Measurements from ENCODE around the gene GRIN2A.
"Not testable (repeated sequence)": the region's sequence is repeated elsewhere in the genome, so short reads cannot be mapped to it uniquely, and the experiment has no call there.

The GRIN2A gene

DNA sequence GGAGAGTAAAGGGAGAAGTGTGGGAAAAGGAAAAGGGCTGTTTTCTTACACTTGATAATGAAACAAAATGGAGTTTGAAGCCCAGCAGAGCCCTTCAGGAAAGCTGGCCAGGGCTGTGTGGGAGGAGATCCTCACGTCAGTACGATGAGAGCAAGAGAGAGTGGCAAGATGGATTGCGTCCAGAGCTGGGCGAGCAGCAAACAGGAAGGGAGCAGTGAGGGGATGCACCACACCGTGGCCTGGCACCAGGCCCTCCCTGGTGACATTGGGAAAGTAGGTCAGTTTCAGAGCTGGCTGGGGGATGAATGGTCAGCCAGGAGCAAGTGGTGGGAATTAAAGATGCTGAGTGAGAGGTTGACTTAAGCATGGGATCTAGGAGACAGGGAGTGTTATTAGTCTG is 273.6 kb downstream of the GRIN2A start:
- DNase-seq, result no peak

DNA sequence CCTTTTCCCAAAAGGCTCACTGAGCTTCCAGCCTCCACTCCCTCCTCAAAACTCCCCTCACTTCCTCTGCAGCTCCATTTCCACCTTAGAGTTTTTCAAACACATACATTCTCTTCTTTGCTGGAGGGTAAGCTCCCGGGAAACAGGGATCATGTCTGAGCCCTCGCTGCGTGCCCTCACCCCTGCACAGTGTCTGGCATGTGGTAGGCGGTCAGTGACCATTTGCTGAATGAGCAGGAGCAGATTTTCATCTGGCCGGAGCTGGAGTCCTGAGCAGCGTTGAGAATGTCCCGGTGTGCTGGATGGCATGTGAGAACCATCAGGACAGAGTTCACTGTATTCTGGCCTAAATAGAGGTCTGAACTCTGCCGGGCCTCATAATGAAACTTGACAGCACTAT is 274.5 kb downstream of the GRIN2A start:
- no peak for DNase-seq

DNA sequence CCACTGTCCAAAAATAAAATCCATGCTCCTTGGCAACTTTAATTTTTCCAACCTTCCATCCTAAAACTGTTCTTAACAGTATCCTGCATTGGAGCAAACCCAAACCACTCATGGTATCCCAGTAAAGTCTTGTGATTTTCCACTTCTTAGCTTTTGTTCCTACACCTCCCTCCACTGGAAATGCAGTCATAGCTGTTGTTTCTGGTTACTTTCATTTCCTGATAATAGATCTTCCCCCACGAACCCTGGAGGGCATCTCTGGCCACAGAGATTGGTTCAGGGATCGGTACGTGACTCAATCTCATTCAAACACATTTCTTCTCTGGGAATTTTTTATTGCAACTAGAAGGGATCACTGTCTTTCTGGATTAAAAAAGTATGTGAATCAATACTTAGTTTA is 276.0 kb downstream of the GRIN2A start:
- no peak for DNase-seq

DNA sequence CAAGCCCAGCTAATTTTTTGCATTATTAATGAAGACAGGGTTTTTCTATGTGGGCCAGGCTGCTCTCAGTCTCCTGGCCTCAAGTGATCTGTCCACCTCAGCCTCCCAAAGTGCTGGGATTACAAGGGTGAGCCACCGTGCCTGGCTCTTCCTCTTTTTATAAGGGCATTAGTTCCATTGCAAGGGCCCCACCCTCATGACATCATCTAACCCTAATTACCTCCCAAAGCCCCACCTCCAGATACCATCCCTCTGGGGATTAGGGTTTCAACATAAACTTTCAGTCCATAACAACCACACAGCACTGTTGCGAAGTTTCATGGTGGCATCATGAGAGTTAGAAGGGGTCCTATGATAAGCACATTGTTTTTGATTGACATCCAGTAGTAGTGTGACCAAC is 277.7 kb downstream of the GRIN2A start:
- no peak for DNase-seq

DNA sequence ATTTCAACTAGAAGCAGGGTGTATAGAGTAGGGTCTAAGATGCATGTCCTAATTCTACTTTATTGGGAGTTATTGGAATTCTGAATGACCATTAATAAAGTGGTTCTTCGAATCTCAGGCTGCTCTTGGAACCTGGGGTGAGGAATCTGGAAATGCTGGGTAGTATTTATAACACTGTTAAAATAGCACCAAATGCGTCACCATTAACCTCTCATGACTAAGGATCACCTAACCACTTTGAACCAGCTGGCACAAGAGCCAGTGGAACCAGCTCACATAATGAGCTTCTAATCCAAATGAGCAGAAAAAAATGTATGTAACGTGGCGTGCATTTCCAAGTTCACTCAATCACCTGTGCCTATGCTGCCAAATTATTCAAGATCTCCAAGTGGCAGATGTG is 281.7 kb downstream of the GRIN2A start:
- no peak for DNase-seq

DNA sequence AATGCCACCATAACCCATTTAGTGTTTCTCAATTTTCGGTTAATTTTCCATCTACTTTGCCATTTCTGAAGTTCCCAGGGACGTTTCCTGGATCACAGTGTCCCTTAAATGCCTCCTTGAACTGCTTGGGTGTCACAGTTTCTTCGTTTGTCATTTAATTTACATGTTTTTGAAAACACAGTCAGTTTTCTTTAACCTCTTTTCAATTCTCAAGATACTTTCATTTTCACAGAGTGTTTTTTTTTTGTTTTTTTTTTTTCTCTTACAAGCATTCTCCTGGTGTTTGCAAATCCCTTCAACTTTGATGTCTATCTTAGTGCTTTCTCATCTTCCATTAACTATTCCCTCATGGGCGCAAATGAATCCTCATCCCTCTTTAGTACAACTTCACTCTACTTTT is 283.7 kb downstream of the GRIN2A start:
- no peak for DNase-seq

DNA sequence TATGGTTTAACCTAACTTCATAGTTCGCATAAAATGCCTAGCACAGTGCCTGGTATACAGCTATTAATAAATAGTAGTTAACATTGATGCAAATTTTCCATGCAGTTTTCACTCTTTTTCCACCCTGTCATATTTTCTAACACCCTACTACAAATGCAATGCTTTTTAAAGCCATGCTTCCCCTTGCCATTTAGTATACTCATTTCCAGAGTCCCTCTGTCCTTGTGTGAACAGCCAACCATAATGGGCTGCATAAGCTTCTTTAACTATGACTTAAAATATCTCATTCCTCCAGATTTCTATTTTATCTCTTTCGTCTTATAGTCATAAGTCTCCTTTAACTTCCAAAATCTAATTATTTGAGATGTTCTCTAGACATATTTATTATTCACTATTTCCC is 284.1 kb downstream of the GRIN2A start:
- DNase-seq, result no peak

DNA sequence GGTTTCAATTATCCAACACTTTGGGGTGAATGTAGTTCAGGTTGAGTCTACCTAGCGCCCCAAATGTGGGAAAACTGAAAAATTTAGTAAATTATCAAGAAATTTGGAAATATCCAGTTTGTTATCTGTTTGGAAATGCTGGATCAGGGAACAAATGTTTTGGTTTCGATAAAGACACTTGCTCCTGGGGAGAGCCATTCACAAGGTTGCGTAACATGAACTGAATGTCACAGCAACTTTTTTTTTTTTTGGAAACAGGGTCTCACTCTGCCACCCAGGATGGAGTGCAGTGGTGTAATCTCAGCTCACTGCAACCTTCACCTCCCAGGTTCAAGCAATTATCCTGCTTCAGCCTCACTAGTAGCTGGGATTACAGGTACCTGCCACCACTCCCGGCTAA is 286.4 kb downstream of the GRIN2A start:
- no peak for DNase-seq

DNA sequence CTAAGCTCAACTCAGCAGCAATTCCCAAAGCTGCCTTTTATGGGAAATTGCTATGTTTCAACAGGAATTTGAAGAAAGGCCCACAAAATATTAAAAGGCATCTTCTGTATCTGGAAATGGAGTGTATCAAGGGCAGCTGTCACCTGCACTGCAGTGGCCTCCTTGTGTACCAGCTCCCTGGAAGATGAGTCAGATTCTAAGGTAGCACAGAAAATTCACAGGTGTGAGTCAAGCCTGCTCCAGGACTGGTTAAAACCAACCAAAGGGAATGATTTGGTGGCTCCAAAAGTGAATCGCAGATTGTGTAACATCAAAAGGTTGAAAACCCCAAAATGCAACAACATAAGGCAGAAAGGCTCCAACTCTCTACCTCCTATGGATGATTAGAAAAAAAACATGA is 296.4 kb downstream of the GRIN2A start:
- no peak for DNase-seq

DNA sequence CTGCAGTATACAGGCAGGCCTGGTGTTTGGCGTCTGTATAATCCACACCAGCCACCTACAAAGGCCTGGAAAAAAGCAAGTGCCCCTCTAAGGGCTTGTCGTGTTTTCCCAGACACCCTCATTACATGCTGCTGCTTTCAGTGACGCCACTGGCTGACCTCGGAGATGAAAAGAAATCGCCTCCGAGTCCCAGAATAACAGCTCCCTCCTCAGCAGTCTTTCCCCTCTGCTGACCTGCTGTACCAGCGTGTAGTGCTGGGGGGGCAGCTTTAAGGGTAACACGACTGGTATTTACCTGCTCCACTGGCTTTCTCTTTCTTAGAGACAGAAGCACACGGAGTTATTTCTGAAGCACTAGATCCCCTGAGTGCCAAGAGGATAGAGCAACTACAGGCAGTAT is 296.8 kb downstream of the GRIN2A start:
- DNase-seq, result no peak

DNA sequence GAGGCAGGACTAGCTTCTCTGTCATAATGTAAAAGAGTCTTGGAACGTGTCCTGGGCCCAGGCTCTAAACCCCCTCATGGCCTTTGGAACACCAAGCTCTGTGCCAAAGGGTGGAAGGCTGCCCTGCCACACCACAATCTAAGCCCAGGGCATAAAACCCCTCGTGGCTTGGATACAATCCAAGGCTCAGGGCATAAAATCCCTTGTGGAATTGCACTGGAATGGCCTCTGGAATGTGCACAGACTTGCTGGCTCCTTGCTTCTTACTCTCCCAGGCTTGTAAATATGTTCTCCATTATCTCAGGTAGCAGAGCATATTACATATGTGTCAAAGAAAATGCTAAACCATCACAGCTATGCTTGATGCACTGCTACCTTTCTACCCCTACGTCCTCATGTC is 306.2 kb downstream of the GRIN2A start:
- DNase-seq, result not testable (repeated sequence)

DNA sequence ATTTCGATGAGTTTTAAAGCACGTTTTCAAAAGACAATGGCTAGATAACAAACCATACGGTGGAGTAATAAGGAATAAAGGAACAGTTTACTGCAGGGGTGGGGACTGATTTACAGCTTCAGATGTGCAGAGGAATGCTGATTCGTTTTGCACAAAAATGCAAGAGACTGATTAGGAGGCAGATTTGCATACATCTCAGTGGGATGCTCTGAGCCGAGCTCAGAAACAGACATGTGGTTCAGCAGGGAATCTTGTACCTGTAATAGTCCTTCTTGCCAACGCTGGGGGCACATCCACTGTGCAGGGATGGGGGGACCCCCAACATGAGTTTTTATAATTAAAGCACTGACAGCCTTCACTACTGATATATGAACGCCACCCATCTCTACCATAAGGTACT is 308.0 kb downstream of the GRIN2A start:
- DNase-seq, result no peak

DNA sequence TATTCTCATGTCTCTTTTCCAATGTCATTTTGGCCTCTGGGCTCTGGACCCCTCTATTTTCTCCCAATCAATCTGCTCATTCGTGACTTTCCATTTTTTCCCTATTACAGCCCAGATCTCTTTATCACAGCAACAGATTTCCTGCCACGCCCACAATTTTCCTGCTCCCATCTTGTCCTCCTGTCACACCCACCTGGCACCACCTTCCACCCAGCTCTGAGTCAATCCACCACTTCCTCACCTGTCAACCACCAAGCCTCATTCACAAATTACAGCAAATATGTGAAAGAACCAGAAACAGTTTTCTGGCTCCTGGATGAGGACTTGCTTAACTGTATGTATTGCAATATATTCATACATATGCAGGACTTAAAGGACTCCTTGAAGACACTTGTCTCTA is 311.3 kb downstream of the GRIN2A start:
- DNase-seq, result no peak

DNA sequence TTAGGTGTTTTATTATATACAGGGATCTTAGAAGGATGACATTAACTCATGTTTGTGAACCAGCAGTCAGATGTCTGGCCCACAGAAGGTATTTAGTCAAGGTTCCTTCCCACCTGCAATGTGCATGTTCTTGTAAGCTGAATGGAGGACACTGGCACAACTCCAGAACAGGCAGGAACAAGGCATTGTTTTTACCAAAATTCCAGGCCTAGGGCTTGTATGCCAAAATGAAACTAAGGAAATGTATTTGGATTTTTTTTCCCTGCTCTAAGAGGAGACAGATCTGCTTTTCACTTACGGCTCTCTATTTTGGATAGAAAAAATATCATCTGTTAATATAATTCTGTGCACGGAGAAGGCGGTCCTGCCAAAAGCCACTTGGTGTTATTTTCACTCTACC is 312.5 kb downstream of the GRIN2A start:
- no peak for DNase-seq

DNA sequence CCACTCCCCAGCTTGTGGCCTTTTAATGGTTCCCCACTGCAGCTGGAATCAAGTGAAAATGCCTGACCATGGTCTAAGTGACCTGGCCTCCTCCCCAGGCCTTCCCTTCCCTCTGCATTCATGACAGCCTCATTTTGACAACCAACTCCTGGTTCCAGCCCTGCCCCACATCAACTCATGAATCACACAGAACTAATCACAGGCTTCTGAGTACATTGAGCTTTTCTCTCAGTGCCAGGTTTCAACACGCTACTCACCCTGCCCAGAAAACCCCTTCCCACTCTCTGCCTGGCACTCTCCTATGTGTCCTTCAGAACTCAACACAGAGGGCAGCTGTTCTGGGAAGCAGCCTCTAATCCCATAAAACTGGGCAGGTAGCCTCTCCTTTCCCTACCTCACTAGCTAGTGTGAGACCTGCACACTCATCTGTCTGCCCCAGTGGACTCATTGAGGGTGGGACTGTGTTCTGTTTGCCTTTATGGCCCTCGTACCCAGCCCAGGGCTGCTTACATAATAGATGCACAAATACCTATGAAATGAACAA is 313.6 kb downstream of the GRIN2A start:
- DNase-seq, result no peak

DNA sequence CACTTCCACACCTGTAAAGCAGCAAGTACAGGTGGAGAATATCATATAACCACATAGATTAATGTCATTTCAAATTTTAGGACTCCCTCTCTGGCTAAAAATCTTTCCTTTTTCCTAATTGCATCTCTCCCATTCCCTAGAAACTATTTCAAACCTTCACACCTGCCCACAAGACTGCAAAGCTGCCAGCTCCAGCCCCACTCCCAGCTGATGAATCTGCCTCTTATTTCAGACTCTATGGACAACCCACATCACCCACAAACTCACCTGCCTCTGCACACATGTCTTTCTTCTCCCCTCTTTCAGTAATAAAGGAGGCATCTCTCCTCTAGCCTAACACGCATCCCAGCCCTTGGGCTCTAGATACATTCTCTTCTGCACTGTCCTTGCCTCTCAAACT is 315.1 kb downstream of the GRIN2A start:
- no peak for DNase-seq

DNA sequence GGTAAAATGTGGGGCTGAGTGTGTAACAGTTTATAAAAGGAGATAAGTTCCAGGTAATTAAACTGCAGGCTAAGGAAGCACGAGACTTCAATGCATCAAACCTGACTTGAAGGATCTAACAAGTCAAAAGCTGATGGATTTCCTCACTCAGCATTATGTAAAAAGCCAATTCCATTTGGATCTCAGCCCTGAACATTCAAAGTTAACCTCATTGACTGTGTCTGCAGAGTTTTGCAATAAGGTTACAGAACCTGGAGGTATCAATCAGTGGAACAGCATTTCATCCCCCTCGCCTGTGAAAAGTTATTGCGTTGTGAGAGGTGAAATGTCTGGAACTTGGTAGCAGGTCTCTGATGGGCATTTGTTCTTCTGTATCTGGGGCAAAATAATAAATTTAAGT is 317.8 kb downstream of the GRIN2A start:
- no peak for DNase-seq

DNA sequence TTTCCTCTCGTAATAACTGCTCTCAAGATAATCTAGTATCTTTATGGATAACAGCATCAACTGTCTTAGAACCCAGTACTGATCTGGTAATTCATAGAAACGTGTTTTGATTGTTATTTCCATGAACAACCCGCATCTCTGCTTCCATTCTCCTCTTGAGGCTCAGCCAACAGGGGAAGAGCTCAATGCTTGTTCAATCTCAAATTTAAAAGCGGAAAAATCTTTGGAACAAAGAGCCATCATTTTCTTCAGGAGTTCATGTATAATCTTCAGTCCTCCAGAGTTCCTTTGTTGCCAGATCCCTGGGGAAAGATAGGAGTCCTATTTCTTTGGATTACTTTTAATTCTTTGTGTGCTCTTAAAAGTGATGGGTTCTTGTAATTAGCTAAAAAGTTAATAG is 319.9 kb downstream of the GRIN2A start:
- no peak for DNase-seq

DNA sequence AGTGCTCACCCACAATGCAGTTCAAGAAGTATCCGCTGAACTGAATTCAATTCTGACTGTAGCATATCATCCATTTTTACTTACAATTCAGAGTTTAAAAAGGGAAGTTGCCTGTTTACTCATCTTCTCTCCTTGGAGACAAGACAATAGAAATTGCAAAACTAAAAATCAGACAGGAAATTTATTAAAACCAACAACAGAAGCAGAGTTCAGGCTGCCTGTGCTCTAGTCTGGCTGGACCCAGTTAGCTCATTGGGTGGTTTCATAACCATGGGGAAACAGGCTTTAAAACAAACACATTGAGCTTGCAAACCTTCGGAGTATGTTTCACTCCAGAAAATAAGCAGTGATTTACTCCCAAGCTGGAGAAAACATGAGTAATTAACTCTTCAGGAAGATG is 321.4 kb downstream of the GRIN2A start:
- DNase-seq, result no peak

DNA sequence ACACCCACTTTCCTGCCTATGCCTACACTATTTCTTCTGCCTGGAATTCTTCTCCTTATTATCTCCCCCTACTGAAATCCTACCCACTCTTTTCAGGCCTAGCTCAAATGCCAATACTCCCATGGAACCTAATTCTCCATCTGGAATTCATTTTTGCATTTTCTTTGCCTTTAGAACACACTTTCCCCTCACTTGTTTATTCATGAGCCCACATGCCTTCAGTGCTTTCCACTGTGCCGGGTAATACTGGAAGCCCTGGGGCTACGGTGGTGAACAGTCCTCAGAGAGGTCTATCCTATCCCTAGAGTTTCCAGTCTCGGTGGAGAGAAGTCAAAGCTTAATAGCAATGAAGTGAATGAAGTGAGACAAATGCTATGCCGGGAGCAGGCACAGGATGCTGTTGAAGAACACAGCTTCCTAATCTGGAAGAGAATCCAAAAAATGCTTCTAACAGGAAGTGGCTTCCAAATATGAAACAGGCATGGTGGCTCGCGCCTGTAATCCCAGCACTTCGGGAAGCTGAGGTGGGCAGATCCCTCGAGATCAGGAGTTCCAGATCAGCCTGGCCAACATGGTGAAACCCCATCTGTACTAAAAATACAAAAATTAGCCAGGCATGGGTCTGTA is 322.4 kb downstream of the GRIN2A start:
- DNase-seq, result no peak

DNA sequence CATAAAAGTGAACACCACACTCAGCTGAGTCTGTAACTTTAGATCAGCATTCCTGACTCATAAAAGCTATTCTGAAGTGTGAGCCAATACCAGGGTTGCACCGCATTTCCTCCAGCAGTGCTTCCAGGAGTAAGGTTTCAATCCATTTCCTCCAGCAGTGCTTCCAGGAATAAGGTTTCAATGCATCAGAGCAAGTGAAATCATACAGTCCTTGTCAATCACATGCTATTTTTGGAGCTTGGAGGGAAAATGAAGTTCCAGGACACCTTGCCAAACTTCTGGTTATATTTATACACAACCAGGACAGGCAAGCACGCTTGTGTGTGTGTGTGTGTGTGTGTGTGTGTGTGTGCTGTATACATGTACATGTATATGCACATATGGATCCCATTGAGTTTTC is 327.6 kb downstream of the GRIN2A start:
- DNase-seq, result no peak

DNA sequence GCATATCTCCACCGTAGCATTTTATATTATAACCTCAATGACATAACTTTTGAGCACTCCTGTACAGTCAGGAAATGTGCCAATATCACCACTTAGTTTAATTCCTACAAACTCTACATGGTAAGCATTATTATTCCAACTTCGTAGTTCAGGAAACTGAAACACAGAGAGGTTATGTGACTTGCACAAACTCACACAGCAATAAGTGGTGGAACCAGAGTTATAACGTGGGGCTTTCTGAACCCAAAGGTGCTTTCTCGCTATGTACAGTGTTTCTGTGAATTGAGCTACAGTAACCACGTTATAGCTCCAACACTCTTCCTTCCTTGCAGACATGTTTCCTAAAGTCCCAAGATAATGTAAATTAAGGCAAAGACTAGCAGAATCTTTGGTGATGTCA is 330.2 kb downstream of the GRIN2A start:
- no peak for DNase-seq

DNA sequence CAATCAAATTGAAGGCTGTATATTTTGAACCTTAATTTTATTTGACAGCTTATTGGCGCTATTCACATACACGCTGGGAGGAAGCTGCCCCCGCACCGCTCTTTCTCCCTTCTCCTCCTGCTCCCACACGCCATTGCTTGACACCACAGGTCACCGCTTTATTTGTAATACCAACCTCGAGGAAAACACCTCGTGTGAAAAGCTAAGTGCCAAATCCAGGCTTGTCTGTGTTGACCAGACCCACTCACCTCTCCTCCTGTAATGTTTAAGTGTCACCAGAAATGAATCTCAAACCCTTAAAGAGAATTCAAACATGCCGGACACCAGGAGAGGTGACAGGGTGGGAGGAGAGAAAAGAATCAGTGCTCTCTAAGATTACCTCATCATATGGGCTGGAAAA is 331.4 kb downstream of the GRIN2A start:
- no peak for DNase-seq

DNA sequence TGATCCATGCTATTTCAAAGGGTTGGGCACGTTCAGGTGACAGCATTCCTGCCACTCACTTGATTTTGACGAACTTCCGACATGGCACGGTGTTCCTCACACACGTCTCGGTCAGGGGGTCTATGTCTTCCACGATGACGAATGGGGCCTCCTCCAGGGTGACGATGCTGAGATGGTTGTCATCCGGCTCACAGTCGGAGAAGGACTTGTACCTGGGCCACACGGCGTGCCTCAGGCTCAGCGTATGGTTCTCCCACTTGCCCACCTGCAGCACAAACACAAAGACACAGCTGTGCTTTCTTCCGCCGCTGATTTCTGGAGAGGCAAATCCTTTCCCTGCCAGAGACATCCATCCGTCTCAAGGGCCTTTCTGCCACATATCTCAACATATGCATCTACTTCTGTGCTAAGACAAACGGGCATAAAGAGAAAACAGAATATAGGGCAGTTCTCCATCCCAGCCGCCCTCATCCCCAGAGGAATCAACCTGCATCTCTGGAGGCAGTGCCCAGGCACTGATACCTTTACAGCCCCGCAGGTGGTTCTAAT is 332.5 kb downstream of the GRIN2A start:
- DNase-seq, result no peak

DNA sequence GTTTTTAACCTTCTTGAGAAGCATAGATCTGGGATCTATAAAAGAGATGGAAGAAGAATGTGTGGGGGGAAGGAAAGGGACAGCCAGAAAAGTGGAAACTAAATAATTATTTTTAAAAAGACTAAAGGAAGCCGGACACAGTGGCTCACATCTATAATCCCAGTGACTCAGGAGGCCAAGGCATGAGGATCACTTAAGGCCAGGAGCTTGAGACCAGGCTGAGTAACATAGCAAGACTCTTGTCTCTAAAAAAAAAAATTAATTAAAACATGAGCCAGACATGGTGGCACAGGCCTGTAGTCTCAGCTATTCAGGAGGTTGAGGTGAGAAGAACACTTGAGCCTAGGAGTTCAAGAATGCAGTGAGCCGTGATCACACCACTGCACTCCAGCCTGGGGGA is 335.1 kb downstream of the GRIN2A start:
- DNase-seq, result no peak

All from SW 1271 (cell line).